Osteocyte (in vitro differentiated cells): ENCODE results near the gene GJD3. TPM values are rescaled to one million over a fixed set of nuclear protein-coding genes. Genes with fewer than 3 reads are reported as not detected.

Source experiments
- DNase-seq: peaks from one replicate; pipeline ENCODE4 v3.0.0; 2021; ENCODE audit warnings: mixed read lengths; ENCODE audit not compliant: unreplicated experiment; ENCODE audit errors: extremely low spot score
- H3K27ac Mint-ChIP-seq: one replicate; pipeline ENCODE4 v1.8.0; 2021; ENCODE audit warnings: mild to moderate bottlenecking, mixed read lengths; ENCODE audit not compliant: unreplicated experiment
- H3K27me3 Mint-ChIP-seq: one replicate; pipeline ENCODE4 v1.8.0; 2021; ENCODE audit warnings: mixed read lengths; ENCODE audit not compliant: unreplicated experiment
- H3K36me3 Mint-ChIP-seq: one replicate; pipeline ENCODE4 v1.8.0; 2021; ENCODE audit warnings: mixed read lengths; ENCODE audit not compliant: unreplicated experiment
- H3K4me1 Mint-ChIP-seq: one replicate; pipeline ENCODE4 v1.8.0; 2021; ENCODE audit warnings: mixed read lengths; ENCODE audit not compliant: unreplicated experiment
- H3K4me3 Mint-ChIP-seq: one replicate; pipeline ENCODE4 v1.8.0; 2021; ENCODE audit warnings: mild to moderate bottlenecking, moderate library complexity, mixed read lengths; ENCODE audit not compliant: unreplicated experiment
- H3K9me3 Mint-ChIP-seq: one replicate; pipeline ENCODE4 v1.8.0; 2021; ENCODE audit warnings: mixed read lengths; ENCODE audit not compliant: unreplicated experiment
- CTCF ChIP-seq: fragments of 200-600 bp; sonication (generic); IDR thresholded peaks from 2 replicates; pipeline ENCODE4 v1.5.0; 2021; ENCODE audit warnings: antibody characterized with exemption, mild to moderate bottlenecking, moderate library complexity
- total RNA-seq: library from RNA; stranded (reverse); gene quantifications from 2 replicates; pipeline ENCODE4 v1.2.1, GENCODE V29; 2021

GJD3 gene
- total RNA-seq, 1 donor from 2014 or later: 0.40 TPM

GRCh38 chr17:40366861-40367518, 2.5 kb upstream of the GJD3 start:
- H3K27me3 Mint-ChIP-seq: no peaks in the 10 kb centered on the region
- no peak overlapping the region for H3K27ac Mint-ChIP-seq
- no peaks in the 10 kb centered on the region for H3K9me3 Mint-ChIP-seq
- DNase-seq: no peak
- H3K36me3 Mint-ChIP-seq: no peaks in the 10 kb centered on the region
- TF ChIP-seq CTCF: no peak
- H3K4me3 Mint-ChIP-seq: no peak overlapping the region
- H3K4me1 Mint-ChIP-seq: peaks cover 9% of the 10 kb centered on the region

- no peak for TF ChIP-seq CTCF
- Mint-ChIP-seq H3K27ac (no peak overlapping the region), H3K36me3 (no peaks in the 10 kb centered on the region), H3K9me3 (no peaks in the 10 kb centered on the region), H3K4me1 (peaks cover 11% of the 10 kb centered on the region), H3K4me3 (no peak overlapping the region), H3K27me3 (no peaks in the 10 kb centered on the region)
- no peak for DNase-seq
Measured at GRCh38 chr17:40366076-40366860, 1.7 kb upstream of the GJD3 start.

GRCh38 chr17:40364906-40365305, 369 bp upstream of the GJD3 start:
- no peak for TF ChIP-seq CTCF
- H3K27me3 Mint-ChIP-seq: no peaks in the 10 kb centered on the region
- H3K36me3 Mint-ChIP-seq: no peaks in the 10 kb centered on the region

GRCh38 chr17:40363111-40363827, 1.3 kb downstream of the GJD3 start:
- DNase-seq: no peak
- Mint-ChIP-seq H3K9me3 (no peaks in the 10 kb centered on the region), H3K36me3 (no peaks in the 10 kb centered on the region), H3K4me3 (peak overlapping the region; percentile 76), H3K27ac (no peak overlapping the region), H3K4me1 (peaks cover 19% of the 10 kb centered on the region), H3K27me3 (no peaks in the 10 kb centered on the region)
- TF ChIP-seq CTCF: no peak

More at GRCh38 chr17:40364906-40365305, 369 bp upstream of the GJD3 start:
- Mint-ChIP-seq H3K4me3 (peak overlapping the region; percentile 51), H3K27ac (no peak overlapping the region), H3K4me1 (peaks cover 13% of the 10 kb centered on the region), H3K9me3 (no peaks in the 10 kb centered on the region)
- DNase-seq: no peak

- peak; percentile 93 for DNase-seq
- H3K36me3 Mint-ChIP-seq: no peaks in the 10 kb centered on the region
- peak; percentile 85 for TF ChIP-seq CTCF
- H3K27ac Mint-ChIP-seq: no peak overlapping the region
- peaks cover 21% of the 10 kb centered on the region for H3K4me1 Mint-ChIP-seq
- H3K4me3 Mint-ChIP-seq: peak overlapping the region; percentile 70
- H3K27me3 Mint-ChIP-seq: no peaks in the 10 kb centered on the region
- no peaks in the 10 kb centered on the region for H3K9me3 Mint-ChIP-seq
Measured at GRCh38 chr17:40362696-40363110, 1.8 kb downstream of the GJD3 start.
